Measurements from ENCODE around the gene SDHAF1. TPM values are rescaled to one million over a fixed set of nuclear protein-coding genes. Genes with fewer than 3 reads are reported as not detected.
"Not testable (repeated sequence)": the region's sequence is repeated elsewhere in the genome, so short reads cannot be mapped to it uniquely, and the experiment has no call there.

Gene SDHAF1
- total RNA-seq, 4 donors from 2014 or later: 42.8 to 54.9 (median 49.9) TPM

DNA sequence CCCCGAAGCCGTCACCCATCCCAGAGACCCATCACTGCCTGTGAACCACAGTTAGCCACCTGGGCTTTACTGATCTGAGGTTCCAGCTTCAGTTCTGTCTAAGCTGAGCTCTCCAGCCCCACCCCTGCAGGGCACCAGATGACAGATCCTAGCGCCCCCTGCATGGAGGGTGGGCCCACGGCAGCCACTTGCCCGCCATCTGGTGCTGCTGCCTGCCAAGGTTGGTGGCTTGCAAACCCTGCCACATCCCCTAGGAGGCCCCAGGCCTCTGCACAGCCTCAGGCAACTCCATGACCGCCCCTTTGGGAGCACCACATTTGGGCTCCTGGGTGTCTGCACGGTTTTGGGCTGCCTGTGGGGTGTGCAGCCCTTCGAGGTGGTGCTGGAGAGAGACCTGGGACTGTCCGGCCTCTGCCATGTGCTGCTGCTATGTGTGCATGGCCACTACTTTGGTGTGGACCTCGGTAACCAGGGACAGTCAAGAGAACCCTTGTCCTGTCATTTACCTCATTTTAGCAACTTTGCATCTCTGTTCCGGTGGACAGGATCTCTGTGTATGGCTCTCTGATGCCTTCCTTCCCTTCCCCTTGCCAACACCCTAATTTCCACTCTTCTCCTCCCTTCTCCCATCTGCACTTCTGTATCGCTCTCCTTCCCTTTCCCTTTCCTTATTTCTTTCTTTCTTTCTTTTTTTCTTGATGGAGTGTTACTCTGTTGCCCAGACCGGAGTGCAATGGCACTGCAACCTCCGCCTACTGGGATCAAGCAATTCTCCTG is 17.4 kb upstream of the SDHAF1 start:
- peaks cover 6 to 10% (median 8%) of the 10 kb centered on the region in 3 donors for H3K27me3 ChIP-seq
- ATAC-seq (no peak), DNase-seq (no peak)
- no peaks in the 10 kb centered on the region for H3K4me1 ChIP-seq
- TF ChIP-seq, protein P1, sequence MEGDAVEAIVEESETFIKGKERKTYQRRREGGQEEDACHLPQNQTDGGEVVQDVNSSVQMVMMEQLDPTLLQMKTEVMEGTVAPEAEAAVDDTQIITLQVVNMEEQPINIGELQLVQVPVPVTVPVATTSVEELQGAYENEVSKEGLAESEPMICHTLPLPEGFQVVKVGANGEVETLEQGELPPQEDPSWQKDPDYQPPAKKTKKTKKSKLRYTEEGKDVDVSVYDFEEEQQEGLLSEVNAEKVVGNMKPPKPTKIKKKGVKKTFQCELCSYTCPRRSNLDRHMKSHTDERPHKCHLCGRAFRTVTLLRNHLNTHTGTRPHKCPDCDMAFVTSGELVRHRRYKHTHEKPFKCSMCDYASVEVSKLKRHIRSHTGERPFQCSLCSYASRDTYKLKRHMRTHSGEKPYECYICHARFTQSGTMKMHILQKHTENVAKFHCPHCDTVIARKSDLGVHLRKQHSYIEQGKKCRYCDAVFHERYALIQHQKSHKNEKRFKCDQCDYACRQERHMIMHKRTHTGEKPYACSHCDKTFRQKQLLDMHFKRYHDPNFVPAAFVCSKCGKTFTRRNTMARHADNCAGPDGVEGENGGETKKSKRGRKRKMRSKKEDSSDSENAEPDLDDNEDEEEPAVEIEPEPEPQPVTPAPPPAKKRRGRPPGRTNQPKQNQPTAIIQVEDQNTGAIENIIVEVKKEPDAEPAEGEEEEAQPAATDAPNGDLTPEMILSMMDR (IDR thresholded peaks at IDR 0.05 in 4 of 5, conservative IDR thresholded peaks at IDR 0.05 in 1 of 5): no peak
- TF ChIP-seq POLR2A (IDR thresholded peaks at IDR 0.05): no peak
- no peaks in the 10 kb centered on the region for H3K36me3 ChIP-seq
- in situ Hi-C loops (cut with MboI; ENCODE audit: low sequenced_read_pairs in 4 of 4) (no loop called here), intact Hi-C loops (cut with DNase I; ENCODE audit: low total_unique reads) (no loop called here)
- H3K9me3 ChIP-seq: no peaks in the 10 kb centered on the region
- no peak overlapping the region for H3K4me3 ChIP-seq
- H3K27ac ChIP-seq: no peak overlapping the region

GRCh38 chr19:35978271-35978670 is 16.7 kb upstream of the SDHAF1 start:
- in situ Hi-C loops (cut with MboI; ENCODE audit: low sequenced_read_pairs in 4 of 4): no loop called here
- H3K27me3 ChIP-seq: peaks cover 6 to 10% (median 8%) of the 10 kb centered on the region in 3 donors
- intact Hi-C loops (cut with DNase I; ENCODE audit: low total_unique reads): no loop called here

GRCh38 chr19:35978832-35979365 is 16.1 kb upstream of the SDHAF1 start:
- intact Hi-C loops (cut with DNase I; ENCODE audit: low total_unique reads) (no loop called here), in situ Hi-C loops (cut with MboI; ENCODE audit: low sequenced_read_pairs in 4 of 4) (no loop called here)
- Histone ChIP-seq H3K27ac (no peak overlapping the region), H3K4me1 (no peaks in the 10 kb centered on the region), H3K27me3 (peaks cover 6 to 10% (median 8%) of the 10 kb centered on the region in 3 donors), H3K9me3 (no peaks in the 10 kb centered on the region), H3K4me3 (no peak overlapping the region), H3K36me3 (no peaks in the 10 kb centered on the region)
- DNase-seq (no peak), ATAC-seq (no peak)
- TF ChIP-seq, protein P1 (IDR thresholded peaks at IDR 0.05 in 4 of 5, conservative IDR thresholded peaks at IDR 0.05 in 1 of 5): no peak
- no peak for TF ChIP-seq POLR2A (IDR thresholded peaks at IDR 0.05)

More at GRCh38 chr19:35978271-35978670, 16.7 kb upstream of the SDHAF1 start:
- no peak overlapping the region for H3K4me3 ChIP-seq
- H3K27ac ChIP-seq: no peak overlapping the region
- H3K36me3 ChIP-seq: no peaks in the 10 kb centered on the region
- no peaks in the 10 kb centered on the region for H3K9me3 ChIP-seq
- no peaks in the 10 kb centered on the region for H3K4me1 ChIP-seq
- TF ChIP-seq, protein P1 (IDR thresholded peaks at IDR 0.05 in 4 of 5, conservative IDR thresholded peaks at IDR 0.05 in 1 of 5): no peak
- TF ChIP-seq POLR2A (IDR thresholded peaks at IDR 0.05): no peak
- no peak for ATAC-seq
- no peak for DNase-seq

DNA sequence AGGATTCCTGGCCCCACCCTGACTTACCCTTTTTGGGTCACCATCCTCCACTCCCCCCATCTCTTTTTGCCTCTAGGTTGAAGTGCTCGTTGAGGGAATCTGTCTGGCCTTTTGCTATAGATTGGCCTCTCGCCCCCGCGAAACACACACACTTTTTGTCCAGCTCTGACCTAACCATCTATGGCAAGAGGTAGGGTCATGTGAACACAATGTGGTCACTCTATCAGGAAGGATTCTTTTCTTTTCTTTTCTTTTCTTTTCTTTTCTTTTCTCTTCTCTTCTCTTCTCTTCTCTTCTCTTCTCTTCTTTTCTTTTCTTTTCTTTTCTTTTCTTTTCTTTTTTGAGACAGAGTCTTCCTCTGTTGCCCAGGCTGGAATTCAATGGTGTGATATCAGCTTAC is 14.0 kb upstream of the SDHAF1 start:
- H3K4me3 ChIP-seq; in situ Hi-C loops (cut with MboI; ENCODE audit: low sequenced_read_pairs in 4 of 4); intact Hi-C loops (cut with DNase I; ENCODE audit: low total_unique reads); H3K4me1 ChIP-seq; H3K36me3 ChIP-seq; DNase-seq; ATAC-seq; H3K9me3 ChIP-seq; H3K27ac ChIP-seq: not testable (repeated sequence)
- peaks cover 6 to 23% (median 17%) of the 10 kb centered on the region in 3 donors for H3K27me3 ChIP-seq

- H3K27me3 ChIP-seq: peaks cover 24 to 40% (median 34%) of the 10 kb centered on the region in 3 donors
- H3K4me1 ChIP-seq: peaks cover 0 to 5% of the 10 kb centered on the region in 2 donors
- intact Hi-C loops (cut with DNase I; ENCODE audit: low total_unique reads) (no loop called here), in situ Hi-C loops (cut with MboI; ENCODE audit: low sequenced_read_pairs in 4 of 4) (no loop called here)
- TF ChIP-seq, protein P1 (IDR thresholded peaks at IDR 0.05 in 4 of 5, conservative IDR thresholded peaks at IDR 0.05 in 1 of 5): no peak
- TF ChIP-seq POLR2A (IDR thresholded peaks at IDR 0.05): no peak
- ATAC-seq (no peak), DNase-seq (no peak)
- H3K36me3 ChIP-seq: no peaks in the 10 kb centered on the region
- H3K4me3 ChIP-seq: no peak overlapping the region
- no peak overlapping the region for H3K27ac ChIP-seq
- H3K9me3 ChIP-seq: no peaks in the 10 kb centered on the region
These were observed 11.8 kb upstream of the SDHAF1 start for GRCh38 chr19:35983177-35983576.

Data from gastrocnemius medialis (tissue), 4 donors.